GM12872 (cell line): Measurements from ENCODE around the gene MED28.

Source experiments
- CTCF ChIP-seq: IDR thresholded peaks from 3 replicates; pipeline ENCODE4 v1.5.1; 2011; ENCODE audit warnings: low read depth, mild to moderate bottlenecking, low read length, moderate library complexity; ENCODE audit not compliant: insufficient read depth

The MED28 gene

DNA sequence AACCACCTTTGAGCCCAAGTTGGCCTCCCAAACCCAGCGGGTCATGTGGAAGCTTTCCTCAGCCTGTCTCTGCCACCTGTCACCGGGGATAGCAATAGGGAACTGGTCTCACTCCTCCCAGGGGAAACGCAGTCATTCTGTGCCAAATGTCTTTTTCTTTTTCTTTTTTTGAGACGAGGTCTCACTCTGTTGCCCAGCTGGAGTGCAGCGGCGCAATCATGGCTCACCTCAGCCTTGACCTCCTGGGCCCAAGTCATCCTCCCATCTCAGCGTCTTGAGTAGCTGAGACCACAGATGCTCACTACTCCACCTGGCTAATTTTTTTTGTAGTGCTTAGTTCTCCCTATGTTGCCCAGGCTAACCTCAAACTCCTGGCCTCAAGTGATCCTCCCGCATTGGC is 40.3 kb downstream of the MED28 start:
- TF ChIP-seq CTCF: no peak

GRCh38 chr4:17657090-17657489 is 42.6 kb downstream of the MED28 start:
- no peak for TF ChIP-seq CTCF

- no peak for TF ChIP-seq CTCF
Observed at GRCh38 chr4:17657849-17658248, 43.4 kb downstream of the MED28 start.

DNA sequence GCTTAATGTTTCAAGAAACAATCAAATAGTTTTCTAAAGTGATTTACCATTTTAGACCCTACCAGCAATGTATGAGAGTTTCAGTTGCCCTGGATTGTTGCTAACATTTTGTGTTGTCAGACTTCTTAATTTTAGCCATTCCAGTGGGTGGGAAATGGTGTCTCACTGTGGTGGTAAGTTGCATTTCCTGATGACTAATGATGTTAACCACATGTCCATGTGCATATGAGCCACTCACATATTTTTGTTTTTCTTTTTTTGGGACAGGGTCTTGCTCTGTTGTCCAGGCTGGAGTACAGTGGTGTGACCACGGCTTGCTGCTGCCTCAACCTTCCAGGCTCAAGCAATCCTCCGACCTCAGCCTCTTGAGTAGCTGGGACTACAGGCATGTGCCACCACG is 48.3 kb downstream of the MED28 start:
- no peak for TF ChIP-seq CTCF

GRCh38 chr4:17664755-17665154 is 50.3 kb downstream of the MED28 start:
- TF ChIP-seq CTCF: 0 out of 3 replicates have a peak, but pooled peaks have one; percentile 18

DNA sequence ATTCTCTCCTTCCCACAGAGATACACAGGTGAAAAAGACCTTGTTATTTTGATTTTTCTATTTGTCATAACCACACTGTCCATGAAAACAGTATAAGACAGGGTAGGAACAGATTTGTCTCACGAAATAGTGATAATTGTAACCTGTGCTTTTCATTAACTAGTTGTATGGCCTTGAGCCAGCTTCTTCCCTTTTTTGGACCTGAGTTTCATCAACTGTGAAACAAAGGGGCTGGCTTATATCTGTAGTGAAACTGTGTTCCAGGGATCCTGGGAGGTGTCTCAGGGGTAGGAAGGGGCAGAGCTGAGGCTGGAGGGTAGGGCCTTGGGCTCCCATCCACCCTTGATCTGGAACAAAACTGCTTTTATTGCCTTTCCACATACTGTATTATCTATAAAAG is 50.9 kb downstream of the MED28 start:
- TF ChIP-seq CTCF: no peak

GRCh38 chr4:17665852-17666251 is 51.4 kb downstream of the MED28 start:
- no peak for TF ChIP-seq CTCF

GRCh38 chr4:17667253-17667652 is 52.8 kb downstream of the MED28 start:
- TF ChIP-seq CTCF: no peak
